NCI-H345 (cell line): ENCODE measurements around the gene CCDC70.
"Not testable (repeated sequence)": the region's sequence is repeated elsewhere in the genome, so short reads cannot be mapped to it uniquely, and the experiment has no call there.

ENCODE experiments used
- DNase-seq: peaks from one replicate; lab custom pipeline; 2025; lab: John Stamatoyannopoulos, UW

Gene CCDC70

DNA sequence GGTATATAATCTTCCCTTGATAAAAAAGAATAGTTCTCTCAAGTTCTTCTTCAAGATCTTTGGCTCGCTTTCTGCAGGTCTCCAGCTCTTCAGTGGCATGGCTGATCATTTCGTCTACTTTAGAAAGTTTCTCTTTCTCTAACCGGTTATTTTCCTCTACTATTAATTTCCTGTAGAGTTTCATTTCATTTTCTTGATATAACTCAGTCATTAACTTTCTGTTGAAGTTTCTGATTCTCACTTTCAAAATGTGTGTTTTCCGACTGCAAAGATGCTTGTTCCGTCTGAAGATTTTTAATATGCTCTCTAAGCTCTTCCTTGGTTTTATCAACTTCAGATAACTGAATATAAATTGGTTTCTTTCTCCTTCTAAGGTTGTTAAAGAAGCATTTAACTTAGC, 47.5 kb downstream of the CCDC70 start:
- DNase-seq: not testable (repeated sequence)

- DNase-seq: no peak
Measured at GRCh38 chr13:51910508-51910907, 48.7 kb downstream of the CCDC70 start.

DNA sequence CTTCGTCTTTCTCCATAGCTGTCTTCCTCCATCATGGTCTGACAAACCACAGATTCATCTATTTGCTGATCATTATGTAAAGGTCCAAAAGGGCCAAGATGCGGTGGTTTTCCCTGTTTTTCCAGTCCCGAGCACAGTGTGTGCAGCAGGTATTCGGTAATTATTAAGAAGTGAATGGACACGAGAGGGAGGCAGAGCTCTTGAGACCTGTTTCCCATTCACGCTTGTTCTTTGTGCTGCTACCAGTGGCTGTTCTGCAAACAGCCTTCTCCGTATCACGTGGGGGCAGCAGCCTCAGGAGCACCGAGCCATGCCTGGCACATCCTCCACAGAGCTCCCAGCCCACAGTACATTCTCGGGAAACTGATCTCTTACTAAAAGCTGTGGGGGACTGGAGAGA, 50.3 kb downstream of the CCDC70 start:
- peak; percentile 46 for DNase-seq

DNA sequence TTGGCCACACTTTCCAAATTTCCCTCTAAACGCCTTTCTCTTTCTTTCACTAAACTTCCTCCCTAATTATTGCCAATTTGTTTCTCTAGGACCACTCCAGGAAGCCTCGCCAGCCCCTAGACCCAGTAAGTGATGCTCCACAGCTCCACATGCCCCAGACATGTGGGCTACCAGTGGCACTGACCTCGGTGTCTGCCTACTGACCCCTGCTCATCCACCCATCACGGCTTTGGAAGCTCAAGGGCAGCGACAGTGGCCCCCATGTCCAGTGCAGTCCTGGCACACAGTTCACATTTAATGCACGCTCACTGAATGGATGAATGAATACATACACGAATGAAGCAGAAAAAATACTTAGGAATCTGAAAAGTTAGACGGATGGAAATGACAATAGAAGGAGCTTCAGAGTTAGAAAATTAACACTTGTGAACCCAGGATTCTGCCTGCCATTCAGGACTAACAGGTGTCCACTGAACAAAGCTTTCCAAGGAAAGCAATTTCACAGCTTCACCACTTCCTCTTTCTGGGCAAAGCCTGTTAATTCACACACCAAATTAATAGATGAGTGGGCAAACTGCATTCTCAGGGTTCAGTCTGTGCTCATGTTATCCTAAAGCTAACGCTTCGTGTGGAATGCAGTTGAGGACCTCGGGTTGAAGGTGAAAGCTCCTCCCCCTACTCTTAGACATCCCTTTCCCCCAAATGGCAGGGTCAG, 50.9 kb downstream of the CCDC70 start:
- no peak for DNase-seq

DNA sequence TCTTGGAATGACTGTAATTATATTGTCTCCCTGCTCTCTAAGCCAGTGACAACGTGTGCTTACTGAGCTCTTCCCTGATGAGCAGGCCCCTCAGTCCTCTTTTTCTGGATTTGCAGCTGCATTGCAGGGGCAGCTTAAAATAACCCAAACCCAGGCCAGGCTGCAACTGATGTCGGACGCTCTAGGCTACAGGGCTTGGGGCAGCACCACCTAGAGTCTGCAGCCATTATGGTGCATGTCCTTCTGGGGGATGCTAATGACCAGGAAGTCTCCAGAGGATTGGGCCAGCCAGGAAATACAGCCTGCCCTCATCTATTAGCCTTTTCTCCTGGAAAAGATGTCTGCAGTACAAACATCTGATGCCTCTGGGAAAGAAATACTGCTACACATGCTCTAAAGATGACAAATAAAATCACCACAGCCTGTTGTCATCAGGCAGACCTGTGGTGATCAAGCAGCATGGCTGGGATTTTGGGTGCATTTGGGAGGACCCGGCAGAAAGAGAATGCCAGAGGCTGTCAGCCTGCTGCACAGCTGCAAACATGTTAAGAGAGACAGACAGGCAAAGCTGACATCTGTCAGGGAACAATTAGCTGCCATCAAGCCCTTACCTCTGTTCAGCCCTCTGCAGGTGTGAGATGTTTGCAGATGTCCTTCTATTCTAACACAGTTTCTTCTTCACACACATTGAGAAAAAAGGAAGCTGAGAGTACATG, 51.8 kb downstream of the CCDC70 start:
- peak; percentile 26 for DNase-seq

DNA sequence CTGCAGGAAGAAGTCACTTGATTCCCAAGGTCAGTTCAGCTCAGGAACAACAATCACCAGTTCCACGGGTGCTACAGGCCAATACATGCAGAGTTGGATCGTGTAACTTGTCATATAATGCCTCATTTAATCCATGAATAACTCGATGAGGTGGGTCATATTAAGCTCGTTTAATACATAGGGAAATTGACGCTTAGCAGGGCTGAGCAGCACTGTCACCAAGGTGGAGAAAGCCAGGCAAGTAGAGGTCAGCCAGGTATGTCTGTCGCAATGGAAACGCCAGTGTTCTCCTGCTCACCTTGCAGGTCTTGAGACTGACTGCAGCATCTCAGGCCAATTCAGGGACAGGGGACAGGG, 52.3 kb downstream of the CCDC70 start:
- DNase-seq: no peak
